ENCODE measurements around the gene PDP2.

Gene PDP2

GRCh38 chr16:66913081-66913480 is 32.8 kb downstream of the PDP2 start:
- ChIA-PET POLR2A (no interaction called here), CTCF (no interaction called here)
- DNase-seq (ENCODE audit: extremely low spot score) = no peak
- TF ChIP-seq ARNT (IDR thresholded peaks at IDR 0.05) = no peak

- no peak for DNase-seq (ENCODE audit: extremely low spot score)
- ChIA-PET CTCF (no interaction called here), POLR2A (no interaction called here)
- TF ChIP-seq PKNOX1 (IDR thresholded peaks at IDR 0.05) (no peak), HDGF (IDR thresholded peaks at IDR 0.05; ENCODE audit: borderline replicate concordance) (no peak), ELF4 (IDR thresholded peaks at IDR 0.05) (no peak), NFRKB (IDR thresholded peaks at IDR 0.05) (no peak), LEF1 (IDR thresholded peaks at IDR 0.05; ENCODE audit: borderline replicate concordance) (no peak), ARNT (IDR thresholded peaks at IDR 0.05) (no peak), ZNF384 (IDR thresholded peaks at IDR 0.05) (no peak), BHLHE40 (IDR thresholded peaks at IDR 0.05; ENCODE audit: borderline replicate concordance) (no peak), FOXK2 (IDR thresholded peaks at IDR 0.05) (no peak), SUZ12 (IDR thresholded peaks at IDR 0.05) (no peak)
Measured at GRCh38 chr16:66913711-66914110, 33.4 kb downstream of the PDP2 start.

- ChIA-PET CTCF (interaction anchor here (1.0 kb wide), 1 partner anchor 256 kb away, joined by 3 read pairs; the partner anchor contains the start of gene NOL3), POLR2A (no interaction called here)
- DNase-seq (ENCODE audit: extremely low spot score) = no peak
- TF ChIP-seq NFRKB (IDR thresholded peaks at IDR 0.05) (no peak), L3MBTL2 (conservative IDR thresholded peaks at IDR 0.05) (no peak), BHLHE40 (IDR thresholded peaks at IDR 0.05; ENCODE audit: borderline replicate concordance) (no peak), FOXM1 (IDR thresholded peaks at IDR 0.05; ENCODE audit: borderline replicate concordance) (no peak), FOXA1 (IDR thresholded peaks at IDR 0.05) (no peak), FOXK2 (IDR thresholded peaks at IDR 0.05) (no peak), HDGF (IDR thresholded peaks at IDR 0.05; ENCODE audit: borderline replicate concordance) (no peak), PKNOX1 (IDR thresholded peaks at IDR 0.05) (no peak), ELF4 (IDR thresholded peaks at IDR 0.05) (no peak), SUZ12 (IDR thresholded peaks at IDR 0.05) (no peak), CTBP1 (IDR thresholded peaks at IDR 0.05; ENCODE audit: borderline replicate concordance) (no peak)
Measured at GRCh38 chr16:66914541-66914940, 34.2 kb downstream of the PDP2 start.

GRCh38 chr16:66915041-66915440 is 34.7 kb downstream of the PDP2 start:
- TF ChIP-seq SUZ12 (IDR thresholded peaks at IDR 0.05) = no peak
- no peak for TF ChIP-seq FOXA1 (IDR thresholded peaks at IDR 0.05)
- TF ChIP-seq FOXK2 (IDR thresholded peaks at IDR 0.05) = no peak
- no peak for TF ChIP-seq TARDBP (IDR thresholded peaks at IDR 0.05)
- TF ChIP-seq SP1 (IDR thresholded peaks at IDR 0.05) = no peak
- TF ChIP-seq FOXM1 (IDR thresholded peaks at IDR 0.05; ENCODE audit: borderline replicate concordance) = no peak
- no peak for TF ChIP-seq ELF4 (IDR thresholded peaks at IDR 0.05)
- TF ChIP-seq PKNOX1 (IDR thresholded peaks at IDR 0.05) = no peak
- TF ChIP-seq L3MBTL2 (conservative IDR thresholded peaks at IDR 0.05) = no peak
- TF ChIP-seq HDGF (IDR thresholded peaks at IDR 0.05; ENCODE audit: borderline replicate concordance) = no peak
- no peak for TF ChIP-seq CTBP1 (IDR thresholded peaks at IDR 0.05; ENCODE audit: borderline replicate concordance)
- no peak for TF ChIP-seq NFRKB (IDR thresholded peaks at IDR 0.05)
- TF ChIP-seq ZNF384 (IDR thresholded peaks at IDR 0.05) = no peak
- TF ChIP-seq ARNT (IDR thresholded peaks at IDR 0.05) = no peak
- no peak for TF ChIP-seq LEF1 (IDR thresholded peaks at IDR 0.05; ENCODE audit: borderline replicate concordance)
- POLR2A ChIA-PET = no interaction called here
- no peak for DNase-seq (ENCODE audit: extremely low spot score)
- CTCF ChIA-PET = interaction anchor here (1.0 kb wide), 1 partner anchor 255 kb away, joined by 3 read pairs; the partner anchor contains the start of gene NOL3

- CTCF ChIA-PET = no interaction called here
- POLR2A ChIA-PET = no interaction called here
- TF ChIP-seq NFRKB (IDR thresholded peaks at IDR 0.05) (no peak), ELF4 (IDR thresholded peaks at IDR 0.05) (no peak), PKNOX1 (IDR thresholded peaks at IDR 0.05) (no peak), HDGF (IDR thresholded peaks at IDR 0.05; ENCODE audit: borderline replicate concordance) (no peak), L3MBTL2 (conservative IDR thresholded peaks at IDR 0.05) (no peak), FOXK2 (IDR thresholded peaks at IDR 0.05) (no peak), TARDBP (IDR thresholded peaks at IDR 0.05) (no peak), SP1 (IDR thresholded peaks at IDR 0.05) (no peak), FOXA1 (IDR thresholded peaks at IDR 0.05) (no peak), CTBP1 (IDR thresholded peaks at IDR 0.05; ENCODE audit: borderline replicate concordance) (no peak), FOXM1 (IDR thresholded peaks at IDR 0.05; ENCODE audit: borderline replicate concordance) (no peak), ZNF384 (IDR thresholded peaks at IDR 0.05) (no peak), SUZ12 (IDR thresholded peaks at IDR 0.05) (no peak), BHLHE40 (IDR thresholded peaks at IDR 0.05; ENCODE audit: borderline replicate concordance) (no peak), ARNT (IDR thresholded peaks at IDR 0.05) (no peak), LEF1 (IDR thresholded peaks at IDR 0.05; ENCODE audit: borderline replicate concordance) (no peak)
- DNase-seq (ENCODE audit: extremely low spot score) = no peak
Measured at GRCh38 chr16:66916518-66916917, 36.2 kb downstream of the PDP2 start.

- TF ChIP-seq SP1 (IDR thresholded peaks at IDR 0.05) (no peak), CTBP1 (IDR thresholded peaks at IDR 0.05; ENCODE audit: borderline replicate concordance) (no peak), ZNF384 (IDR thresholded peaks at IDR 0.05) (no peak), SUZ12 (IDR thresholded peaks at IDR 0.05) (no peak), ARNT (IDR thresholded peaks at IDR 0.05) (no peak), L3MBTL2 (conservative IDR thresholded peaks at IDR 0.05) (no peak), FOXK2 (IDR thresholded peaks at IDR 0.05) (no peak), FOXM1 (IDR thresholded peaks at IDR 0.05; ENCODE audit: borderline replicate concordance) (no peak), ELF4 (IDR thresholded peaks at IDR 0.05) (no peak), NFRKB (IDR thresholded peaks at IDR 0.05) (no peak), PKNOX1 (IDR thresholded peaks at IDR 0.05) (no peak), LEF1 (IDR thresholded peaks at IDR 0.05; ENCODE audit: borderline replicate concordance) (no peak), TARDBP (IDR thresholded peaks at IDR 0.05) (no peak), HDGF (IDR thresholded peaks at IDR 0.05; ENCODE audit: borderline replicate concordance) (no peak), FOXA1 (IDR thresholded peaks at IDR 0.05) (no peak), BHLHE40 (IDR thresholded peaks at IDR 0.05; ENCODE audit: borderline replicate concordance) (no peak)
- ChIA-PET POLR2A (no interaction called here), CTCF (interaction anchor here (1.1 to 1.7 kb wide), 3 partner anchors 8 to 45 kb away, joined by 4 to 12 read pairs (median 5); no protein-coding TSS in a partner anchor)
- no peak for DNase-seq (ENCODE audit: extremely low spot score)
Measured at GRCh38 chr16:66917741-66918140, 37.4 kb downstream of the PDP2 start.
